ENCODE measurements around the gene GALR2.

The GALR2 gene

GRCh38 chr17:76074390-76075363 lies at the start of gene GALR2:
Gene GALR2 (plus strand): TSS chr17:76074781. CDS start chr17:76074884, 103 bp downstream.
- H3K79me2 ChIP-seq, result peaks cover 15% of the 10 kb centered on the region
- peaks cover 3% of the 10 kb centered on the region for H3K27me3 ChIP-seq (ENCODE audit: control insufficient read depth, insufficient read depth, low read length)
- peaks cover 36% of the 10 kb centered on the region for H3K4me1 ChIP-seq
- peak within 1 kb of the TSS; percentile 12 for H2AFZ ChIP-seq
- H3K27ac ChIP-seq, result no peak within 1 kb of the TSS
- H3K9ac ChIP-seq, result no peak within 1 kb of the TSS
- no peaks in the 10 kb centered on the region for H3K36me3 ChIP-seq (ENCODE audit: control insufficient read depth, insufficient read depth, low read length)
- H3K4me3 ChIP-seq (ENCODE audit: low read depth, low read length), result no peak within 1 kb of the TSS
- H3K9me3 ChIP-seq (ENCODE audit: control insufficient read depth, low read length), result no peaks in the 10 kb centered on the region
- H3K4me2 ChIP-seq (ENCODE audit: low read length), result peak within 1 kb of the TSS; percentile 11
- TF ChIP-seq, protein P1, sequence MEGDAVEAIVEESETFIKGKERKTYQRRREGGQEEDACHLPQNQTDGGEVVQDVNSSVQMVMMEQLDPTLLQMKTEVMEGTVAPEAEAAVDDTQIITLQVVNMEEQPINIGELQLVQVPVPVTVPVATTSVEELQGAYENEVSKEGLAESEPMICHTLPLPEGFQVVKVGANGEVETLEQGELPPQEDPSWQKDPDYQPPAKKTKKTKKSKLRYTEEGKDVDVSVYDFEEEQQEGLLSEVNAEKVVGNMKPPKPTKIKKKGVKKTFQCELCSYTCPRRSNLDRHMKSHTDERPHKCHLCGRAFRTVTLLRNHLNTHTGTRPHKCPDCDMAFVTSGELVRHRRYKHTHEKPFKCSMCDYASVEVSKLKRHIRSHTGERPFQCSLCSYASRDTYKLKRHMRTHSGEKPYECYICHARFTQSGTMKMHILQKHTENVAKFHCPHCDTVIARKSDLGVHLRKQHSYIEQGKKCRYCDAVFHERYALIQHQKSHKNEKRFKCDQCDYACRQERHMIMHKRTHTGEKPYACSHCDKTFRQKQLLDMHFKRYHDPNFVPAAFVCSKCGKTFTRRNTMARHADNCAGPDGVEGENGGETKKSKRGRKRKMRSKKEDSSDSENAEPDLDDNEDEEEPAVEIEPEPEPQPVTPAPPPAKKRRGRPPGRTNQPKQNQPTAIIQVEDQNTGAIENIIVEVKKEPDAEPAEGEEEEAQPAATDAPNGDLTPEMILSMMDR (IDR thresholded peaks at IDR 0.05), result no peak

GRCh38 chr17:76025294-76025693 lies 49.3 kb upstream of the GALR2 start:
- no peaks in the 10 kb centered on the region for H3K36me3 ChIP-seq (ENCODE audit: control insufficient read depth, insufficient read depth, low read length)
- H2AFZ ChIP-seq, result no peak overlapping the region
- TF ChIP-seq, protein P1 (IDR thresholded peaks at IDR 0.05), result no peak
- H3K9me3 ChIP-seq (ENCODE audit: control insufficient read depth, low read length), result no peaks in the 10 kb centered on the region
- no peaks in the 10 kb centered on the region for H3K27me3 ChIP-seq (ENCODE audit: control insufficient read depth, insufficient read depth, low read length)
- H3K4me3 ChIP-seq (ENCODE audit: low read depth, low read length), result no peak overlapping the region
- H3K4me1 ChIP-seq, result peaks cover 11% of the 10 kb centered on the region
- H3K79me2 ChIP-seq, result no peaks in the 10 kb centered on the region
- no peak overlapping the region for H3K9ac ChIP-seq
- H3K27ac ChIP-seq, result no peak overlapping the region
- H3K4me2 ChIP-seq (ENCODE audit: low read length), result no peak overlapping the region

DNA sequence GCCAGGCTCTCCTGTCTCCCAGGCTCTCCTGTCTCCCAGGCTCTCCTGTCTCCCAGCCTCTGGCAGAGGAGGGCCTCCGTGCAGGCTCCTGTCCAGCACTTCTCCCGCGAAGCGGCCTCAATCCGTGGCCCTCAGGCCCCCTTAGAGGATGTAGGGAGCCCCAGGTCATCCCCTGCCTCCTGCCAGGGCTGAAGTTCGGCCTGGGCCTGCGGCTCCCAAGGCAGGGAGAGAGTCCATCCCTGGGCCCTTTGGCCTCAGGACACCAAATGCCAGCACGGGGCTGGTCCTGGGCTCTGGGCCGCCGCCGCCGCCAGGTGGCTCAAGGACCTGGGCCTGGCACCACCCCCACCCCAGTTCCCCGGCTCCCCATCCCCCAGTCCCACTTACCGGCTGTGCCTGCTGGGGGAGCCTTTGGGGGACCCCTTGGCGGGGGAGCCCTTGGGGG lies 47.8 kb upstream of the GALR2 start:
- Histone ChIP-seq H3K4me1 (peaks cover 11% of the 10 kb centered on the region), H2AFZ (peak overlapping the region; percentile 69), H3K4me2 (ENCODE audit: low read length) (peak overlapping the region; percentile 84), H3K4me3 (ENCODE audit: low read depth, low read length) (peak overlapping the region; percentile 47), H3K9me3 (ENCODE audit: control insufficient read depth, low read length) (no peaks in the 10 kb centered on the region), H3K79me2 (no peaks in the 10 kb centered on the region), H3K27ac (peak overlapping the region; percentile 74), H3K36me3 (ENCODE audit: control insufficient read depth, insufficient read depth, low read length) (no peaks in the 10 kb centered on the region), H3K27me3 (ENCODE audit: control insufficient read depth, insufficient read depth, low read length) (no peaks in the 10 kb centered on the region), H3K9ac (peak overlapping the region; percentile 54)
- TF ChIP-seq, protein P1 (IDR thresholded peaks at IDR 0.05), result peak; percentile 34

DNA sequence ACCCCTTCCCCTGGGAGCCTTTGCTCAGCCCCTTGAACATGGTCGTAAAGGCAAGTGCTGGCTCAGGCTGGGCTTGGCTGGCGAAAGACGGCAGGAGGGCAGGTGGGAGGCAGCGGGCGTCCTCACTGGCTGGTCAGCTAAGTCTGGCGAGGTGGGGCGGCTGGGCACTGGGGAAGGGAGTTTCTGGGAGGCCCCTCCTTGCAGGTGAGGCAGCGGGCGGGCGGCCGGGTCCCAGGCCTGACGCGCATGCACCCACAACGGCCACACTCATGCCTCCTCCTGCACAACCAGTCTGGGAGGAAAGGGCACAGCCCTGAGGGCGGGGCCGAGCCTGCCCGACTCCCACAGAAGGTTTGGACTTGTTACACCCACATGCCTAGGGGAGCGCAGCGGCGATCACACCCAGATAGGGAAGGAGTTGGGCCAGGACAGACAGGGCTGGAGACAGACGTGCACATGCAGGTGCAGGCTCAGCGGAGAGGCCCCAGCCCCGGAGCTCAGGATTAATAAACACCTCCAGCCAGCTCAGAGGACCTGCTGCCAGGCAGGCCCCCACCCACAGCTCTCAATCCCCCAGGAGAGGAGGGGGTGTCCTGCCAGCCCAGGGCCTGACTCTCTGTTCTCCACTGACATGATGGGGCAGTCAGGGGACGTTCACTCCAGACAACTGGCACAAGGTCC lies 47.3 kb upstream of the GALR2 start, which contains the start of gene EVPL:
Gene EVPL (minus strand): TSS at position 148 of the 681 bp plus-strand sequence. CDS start 108 bp downstream, at position 40.
- H3K9ac ChIP-seq, result peak within 1 kb of the TSS; percentile 54
- peak within 1 kb of the TSS; percentile 74 for H3K27ac ChIP-seq
- peaks cover 14% of the 10 kb centered on the region for H3K4me1 ChIP-seq
- no peaks in the 10 kb centered on the region for H3K79me2 ChIP-seq
- TF ChIP-seq, protein P1 (IDR thresholded peaks at IDR 0.05), result peak; percentile 4
- H3K9me3 ChIP-seq (ENCODE audit: control insufficient read depth, low read length), result no peaks in the 10 kb centered on the region
- no peaks in the 10 kb centered on the region for H3K36me3 ChIP-seq (ENCODE audit: control insufficient read depth, insufficient read depth, low read length)
- peak within 1 kb of the TSS; percentile 47 for H3K4me3 ChIP-seq (ENCODE audit: low read depth, low read length)
- peak within 1 kb of the TSS; percentile 84 for H3K4me2 ChIP-seq (ENCODE audit: low read length)
- H2AFZ ChIP-seq, result peak within 1 kb of the TSS; percentile 69
- no peaks in the 10 kb centered on the region for H3K27me3 ChIP-seq (ENCODE audit: control insufficient read depth, insufficient read depth, low read length)

Data from parathyroid adenoma (tissue), 2 donors.